GM12872 (cell line): ENCODE data around the gene PTGES3L.
A peak's percentile ranks its signal among the peaks of the same experiment; 100 is the strongest.

Experiments used
- CTCF ChIP-seq: IDR thresholded peaks from 3 replicates; pipeline ENCODE4 v1.5.1; 2011; ENCODE audit warnings: low read depth, mild to moderate bottlenecking, low read length, moderate library complexity; ENCODE audit not compliant: insufficient read depth

PTGES3L gene

GRCh38 chr17:42950044-42950783 is 29.7 kb downstream of the PTGES3L start:
- no peak for TF ChIP-seq CTCF

GRCh38 chr17:42946812-42947211 is 33.1 kb downstream of the PTGES3L start:
- TF ChIP-seq CTCF = no peak

DNA sequence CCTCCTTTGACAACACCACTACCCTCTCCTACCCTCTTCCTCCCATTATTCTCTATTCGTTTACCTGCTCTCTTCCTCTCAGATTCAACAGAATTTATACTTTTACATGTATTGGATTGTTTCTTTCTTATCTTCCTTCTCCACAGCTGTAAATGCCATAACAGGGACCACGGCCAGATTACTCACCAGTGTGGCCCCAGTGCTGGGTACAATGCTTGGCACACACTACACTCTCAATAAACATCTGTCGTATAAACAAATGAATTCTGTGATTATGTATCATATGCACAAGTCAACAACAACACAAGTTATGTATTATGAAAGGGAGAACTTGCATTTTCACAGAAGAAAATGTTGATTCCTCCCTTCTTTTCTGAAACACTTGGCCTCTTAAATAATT is 35.7 kb downstream of the PTGES3L start:
- TF ChIP-seq CTCF = no peak

DNA sequence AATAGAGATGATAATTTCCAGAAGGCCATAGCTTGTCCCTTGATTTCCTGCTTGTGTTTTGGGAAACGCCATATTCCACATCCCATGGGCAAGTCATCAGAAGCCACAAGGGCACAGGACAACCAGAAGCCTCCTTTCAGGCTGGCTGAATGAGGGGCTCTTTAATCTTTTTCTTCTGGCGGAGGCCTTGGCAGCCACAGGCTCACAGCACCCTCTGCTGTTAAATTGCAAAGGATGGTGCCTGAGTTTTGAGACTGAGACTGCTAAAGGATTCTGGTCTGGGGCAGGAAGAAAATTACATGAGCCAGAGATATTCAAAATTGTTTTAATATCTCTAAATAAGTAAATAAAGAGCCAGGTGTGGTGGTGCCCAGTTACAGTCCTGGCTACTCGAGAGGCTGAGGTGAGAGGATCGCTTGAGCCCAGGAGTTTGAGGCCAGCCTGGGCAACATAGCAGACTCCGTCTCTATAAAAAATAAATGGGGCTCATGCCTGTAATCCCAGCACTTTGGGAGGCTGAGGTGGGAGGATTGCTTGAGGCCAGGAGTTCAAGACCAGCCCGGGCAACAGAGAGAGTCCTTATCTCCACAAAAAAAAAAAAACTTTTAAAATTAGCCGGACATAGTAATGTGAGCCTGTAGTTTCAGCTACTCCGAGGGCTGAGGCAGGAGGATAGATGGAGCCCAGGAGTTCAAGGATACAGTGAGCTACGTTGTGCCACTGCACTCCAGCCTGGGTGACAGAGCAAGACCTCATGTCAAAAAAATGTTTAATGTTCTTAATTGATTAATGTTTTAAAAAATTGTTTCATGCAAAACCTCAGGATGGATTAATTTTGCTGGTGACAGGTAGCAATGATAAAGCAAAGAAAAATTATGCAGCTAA is 41.9 kb downstream of the PTGES3L start:
- TF ChIP-seq CTCF = peak; percentile 59

- TF ChIP-seq CTCF = no peak
Observed at GRCh38 chr17:42929497-42929844, 50.4 kb downstream of the PTGES3L start.

DNA sequence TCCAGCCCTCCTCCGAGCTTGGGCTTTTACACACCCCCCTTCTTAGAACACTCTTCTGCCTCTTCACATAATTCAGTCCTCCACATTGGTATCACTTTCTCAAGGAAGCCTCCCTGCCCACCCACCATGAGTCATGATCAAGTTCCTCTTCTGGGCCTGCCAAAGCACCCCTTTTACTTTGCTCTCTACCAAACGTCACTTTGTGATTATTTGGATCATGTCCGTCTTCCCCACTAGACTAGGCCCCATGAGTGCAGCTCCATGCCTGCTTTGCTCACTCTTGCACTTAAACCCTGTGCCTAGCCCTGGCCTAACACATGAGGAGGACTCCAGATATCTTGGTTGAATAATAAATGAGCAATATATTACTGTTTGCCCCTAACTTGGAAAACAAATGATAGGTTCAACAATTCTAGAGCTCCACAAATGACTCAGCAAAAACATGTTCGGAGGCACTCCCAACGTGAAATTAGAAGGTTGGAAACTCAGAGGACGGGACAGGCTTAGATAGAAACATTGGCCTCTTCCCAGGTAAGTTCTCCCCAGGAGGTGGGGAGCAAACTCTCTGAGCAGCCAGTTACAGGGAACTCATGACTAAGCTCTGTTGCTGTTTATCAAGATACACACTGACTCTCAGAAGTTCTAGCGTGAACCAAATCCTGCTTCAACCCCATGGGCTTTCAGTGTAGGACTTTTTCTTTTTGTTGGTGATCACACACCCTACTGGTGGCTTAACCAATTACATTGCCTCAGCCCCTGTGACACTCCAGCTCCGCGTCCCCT is 51.0 kb downstream of the PTGES3L start:
- TF ChIP-seq CTCF = peak; percentile 62

DNA sequence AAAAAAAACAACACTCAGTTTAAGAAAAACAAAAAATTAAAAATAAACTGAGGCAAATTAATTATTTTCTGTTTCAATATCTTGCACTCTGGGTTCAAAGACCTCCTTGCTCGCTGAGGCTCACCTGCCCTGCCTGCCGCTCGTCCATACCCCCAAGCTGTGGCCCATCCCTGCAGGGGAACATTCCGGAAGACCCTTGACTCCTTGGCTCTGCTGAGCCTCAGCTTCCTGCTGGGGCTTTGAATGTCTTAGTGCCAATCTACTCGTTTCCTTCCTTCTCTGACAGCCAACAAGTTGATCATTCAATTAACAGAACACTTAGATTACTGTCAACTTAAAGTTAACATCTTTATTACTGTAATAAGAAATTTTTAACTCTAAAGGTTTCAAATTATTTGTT is 55.0 kb downstream of the PTGES3L start:
- no peak for TF ChIP-seq CTCF
